ENCODE measurements around the gene SPANXA2.

Gene SPANXA2

GRCh38 chrX:141619336-141619735 is 29.8 kb downstream of the SPANXA2 start:
- Histone ChIP-seq H3K4ac (ENCODE audit: low read length) (no peak overlapping the region), H3K36me3 (replicated peaks in 1 of 2; ENCODE audit: control insufficient read depth in 2 of 2, insufficient read depth in 2 of 2, low read length in 2 of 2) (no peaks in the 10 kb centered on the region), H3K9me3 (replicated peaks in 1 of 2; ENCODE audit: control insufficient read depth in 2 of 2, insufficient read depth in 1 of 2, low read depth in 1 of 2, low read length in 2 of 2) (no peaks in the 10 kb centered on the region), H3K14ac (ENCODE audit: low read length) (no peak overlapping the region), H3K27me3 (ENCODE audit: control insufficient read depth in 3 of 3, insufficient read depth in 3 of 3, low read depth in 1 of 3, low read length in 3 of 3) (no peaks in the 10 kb centered on the region), H3K18ac (ENCODE audit: low read length) (no peak overlapping the region), H2BK5ac (ENCODE audit: low read length) (no peak overlapping the region), H2AFZ (ENCODE audit: low read length) (no peak overlapping the region), H3K4me1 (ENCODE audit: control insufficient read depth in 2 of 2, insufficient read depth in 1 of 2, low read depth in 1 of 2, low read length in 2 of 2) (peaks cover 0 to 2% of the 10 kb centered on the region in 2 donors), H3K27ac (replicated peaks; ENCODE audit: low read length) (no peak overlapping the region), H4K91ac (ENCODE audit: low read depth, low read length, poor library complexity) (no peak overlapping the region), H3K23ac (ENCODE audit: low read depth, low read length, poor library complexity) (no peak overlapping the region), H2BK15ac (ENCODE audit: low read length) (no peak overlapping the region), H4K8ac (ENCODE audit: low read depth, low read length) (no peak overlapping the region), H3K4me2 (ENCODE audit: insufficient read depth, low read length, poor library complexity, severe bottlenecking) (no peak overlapping the region), H3K9ac (ENCODE audit: low read depth, low read length, poor library complexity) (no peak overlapping the region), H3K79me1 (ENCODE audit: low read depth, low read length) (no peaks in the 10 kb centered on the region), H2BK120ac (ENCODE audit: low read depth, low read length) (no peak overlapping the region), H2AK5ac (ENCODE audit: low read depth, low read length) (no peak overlapping the region), H3K4me3 (ENCODE audit: low read length in 2 of 2) (no peak overlapping the region), H2BK12ac (ENCODE audit: low read length) (no peak overlapping the region)
- no CpG with 5 or more reads among the region's 2 CpGs for WGBS, 2 donors (ENCODE audit: extremely low coverage in 2 of 2, insufficient read length in 2 of 2, insufficient replicate concordance in 1 of 2)
- no peak for DNase-seq (ENCODE audit: low spot score)

- H3K4me1 ChIP-seq (ENCODE audit: control insufficient read depth in 2 of 2, insufficient read depth in 1 of 2, low read depth in 1 of 2, low read length in 2 of 2), result no peaks in the 10 kb centered on the region
- no peak overlapping the region for H3K4me3 ChIP-seq (ENCODE audit: low read length in 2 of 2)
- no peak overlapping the region for H2AFZ ChIP-seq (ENCODE audit: low read length)
- H4K91ac ChIP-seq (ENCODE audit: low read depth, low read length, poor library complexity), result no peak overlapping the region
- no peak for DNase-seq (ENCODE audit: low spot score)
- no peak overlapping the region for H3K4ac ChIP-seq (ENCODE audit: low read length)
- H3K27ac ChIP-seq (replicated peaks; ENCODE audit: low read length), result no peak overlapping the region
- no peaks in the 10 kb centered on the region for H3K9me3 ChIP-seq (replicated peaks in 1 of 2; ENCODE audit: control insufficient read depth in 2 of 2, insufficient read depth in 1 of 2, low read depth in 1 of 2, low read length in 2 of 2)
- H3K36me3 ChIP-seq (replicated peaks in 1 of 2; ENCODE audit: control insufficient read depth in 2 of 2, insufficient read depth in 2 of 2, low read length in 2 of 2), result no peaks in the 10 kb centered on the region
- no peak overlapping the region for H2BK12ac ChIP-seq (ENCODE audit: low read length)
- no peaks in the 10 kb centered on the region for H3K27me3 ChIP-seq (ENCODE audit: control insufficient read depth in 3 of 3, insufficient read depth in 3 of 3, low read depth in 1 of 3, low read length in 3 of 3)
- no peak overlapping the region for H2BK15ac ChIP-seq (ENCODE audit: low read length)
- no peak overlapping the region for H3K14ac ChIP-seq (ENCODE audit: low read length)
- no peaks in the 10 kb centered on the region for H3K79me1 ChIP-seq (ENCODE audit: low read depth, low read length)
- no peak overlapping the region for H3K9ac ChIP-seq (ENCODE audit: low read depth, low read length, poor library complexity)
- no peak overlapping the region for H4K8ac ChIP-seq (ENCODE audit: low read depth, low read length)
- no peak overlapping the region for H3K18ac ChIP-seq (ENCODE audit: low read length)
- H2BK120ac ChIP-seq (ENCODE audit: low read depth, low read length), result no peak overlapping the region
- H2BK5ac ChIP-seq (ENCODE audit: low read length), result no peak overlapping the region
- no peak overlapping the region for H3K4me2 ChIP-seq (ENCODE audit: insufficient read depth, low read length, poor library complexity, severe bottlenecking)
- no peak overlapping the region for H2AK5ac ChIP-seq (ENCODE audit: low read depth, low read length)
- no peak overlapping the region for H3K23ac ChIP-seq (ENCODE audit: low read depth, low read length, poor library complexity)
Measured at GRCh38 chrX:141632124-141632523, 42.6 kb downstream of the SPANXA2 start.

- WGBS, 2 donors (ENCODE audit: extremely low coverage in 2 of 2, insufficient read length in 2 of 2, insufficient replicate concordance in 1 of 2), result no CpG with 5 or more reads among the region's 1 CpG
- no peak overlapping the region for H4K8ac ChIP-seq (ENCODE audit: low read depth, low read length)
- no peaks in the 10 kb centered on the region for H3K9me3 ChIP-seq (replicated peaks in 1 of 2; ENCODE audit: control insufficient read depth in 2 of 2, insufficient read depth in 1 of 2, low read depth in 1 of 2, low read length in 2 of 2)
- no peak overlapping the region for H3K27ac ChIP-seq (replicated peaks; ENCODE audit: low read length)
- no peak overlapping the region for H2AK5ac ChIP-seq (ENCODE audit: low read depth, low read length)
- no peaks in the 10 kb centered on the region for H3K4me1 ChIP-seq (ENCODE audit: control insufficient read depth in 2 of 2, insufficient read depth in 1 of 2, low read depth in 1 of 2, low read length in 2 of 2)
- H4K91ac ChIP-seq (ENCODE audit: low read depth, low read length, poor library complexity), result no peak overlapping the region
- H3K14ac ChIP-seq (ENCODE audit: low read length), result no peak overlapping the region
- no peak overlapping the region for H3K4me3 ChIP-seq (ENCODE audit: low read length in 2 of 2)
- no peak overlapping the region for H3K4me2 ChIP-seq (ENCODE audit: insufficient read depth, low read length, poor library complexity, severe bottlenecking)
- H3K27me3 ChIP-seq (ENCODE audit: control insufficient read depth in 3 of 3, insufficient read depth in 3 of 3, low read depth in 1 of 3, low read length in 3 of 3), result no peaks in the 10 kb centered on the region
- no peaks in the 10 kb centered on the region for H3K36me3 ChIP-seq (replicated peaks in 1 of 2; ENCODE audit: control insufficient read depth in 2 of 2, insufficient read depth in 2 of 2, low read length in 2 of 2)
- no peak overlapping the region for H2AFZ ChIP-seq (ENCODE audit: low read length)
- no peak overlapping the region for H3K18ac ChIP-seq (ENCODE audit: low read length)
- H2BK15ac ChIP-seq (ENCODE audit: low read length), result no peak overlapping the region
- H2BK120ac ChIP-seq (ENCODE audit: low read depth, low read length), result no peak overlapping the region
- H2BK5ac ChIP-seq (ENCODE audit: low read length), result no peak overlapping the region
- no peak overlapping the region for H3K9ac ChIP-seq (ENCODE audit: low read depth, low read length, poor library complexity)
- H3K4ac ChIP-seq (ENCODE audit: low read length), result no peak overlapping the region
- no peak overlapping the region for H2BK12ac ChIP-seq (ENCODE audit: low read length)
- DNase-seq (ENCODE audit: low spot score), result no peak
- H3K79me1 ChIP-seq (ENCODE audit: low read depth, low read length), result no peaks in the 10 kb centered on the region
- H3K23ac ChIP-seq (ENCODE audit: low read depth, low read length, poor library complexity), result no peak overlapping the region
Measured at GRCh38 chrX:141638550-141638949, 49.0 kb downstream of the SPANXA2 start.

Measured in neuronal stem cell (in vitro differentiated cells).